Trophoblast cell (in vitro differentiated cells and primary cell): Measurements from ENCODE around the gene ERVH48-1. TPM values are rescaled to one million over a fixed set of nuclear protein-coding genes. Genes with fewer than 3 reads are reported as not detected.

Experiments
- DNase-seq, 2 donors: peaks; one replicate each; pipeline ENCODE4 v3.0.0-alpha.2; 2016
- H2AFZ ChIP-seq: 2 replicates; pipeline ENCODE4 v1.6.1; 2013; ENCODE audit warnings: low read length, moderate library complexity, mild to moderate bottlenecking; ENCODE audit not compliant: insufficient read depth, poor library complexity
- H2AK5ac ChIP-seq: 2 replicates; pipeline ENCODE4 v1.6.1; 2013; ENCODE audit warnings: mild to moderate bottlenecking, low read length
- H2BK120ac ChIP-seq: 2 replicates; pipeline ENCODE4 v1.6.1; 2013; ENCODE audit warnings: low read length, mild to moderate bottlenecking, moderate library complexity; ENCODE audit not compliant: insufficient read depth, poor library complexity
- H2BK12ac ChIP-seq: 2 replicates; pipeline ENCODE4 v1.6.1; 2013; ENCODE audit warnings: mild to moderate bottlenecking, low read length, moderate library complexity
- H2BK5ac ChIP-seq: 2 replicates; pipeline ENCODE4 v1.6.1; 2013; ENCODE audit warnings: low read length, low read depth, moderate library complexity, mild to moderate bottlenecking; ENCODE audit not compliant: poor library complexity
- H3K14ac ChIP-seq: 2 replicates; pipeline ENCODE4 v1.6.1; 2013; ENCODE audit warnings: mild to moderate bottlenecking, low read length
- H3K18ac ChIP-seq: 2 replicates; pipeline ENCODE4 v1.6.1; 2013; ENCODE audit warnings: mild to moderate bottlenecking, low read length
- H3K23ac ChIP-seq: 2 replicates; pipeline ENCODE4 v1.6.1; 2013; ENCODE audit warnings: low read length
- H3K27ac ChIP-seq: 2 replicates; pipeline ENCODE4 v1.5.1; 2013; ENCODE audit warnings: low read depth, mild to moderate bottlenecking, inconsistent platforms, low read length, moderate library complexity
- H3K27me3 ChIP-seq: 2 replicates; pipeline ENCODE4 v1.6.1; 2013; ENCODE audit warnings: inconsistent platforms, mild to moderate bottlenecking, low read length, moderate library complexity; ENCODE audit not compliant: insufficient read depth
- H3K36me3 ChIP-seq, 2 experiments: 1 replicate in 1 of 2; 2 replicates in 1 of 2; pipeline ENCODE4 v1.6.1; 2013; ENCODE audit warnings: low read length in 2 of 2, mild to moderate bottlenecking in 2 of 2, moderate library complexity in 1 of 2; ENCODE audit not compliant: insufficient read depth in 2 of 2, control insufficient read depth in 1 of 2
- H3K4ac ChIP-seq: 2 replicates; pipeline ENCODE4 v1.6.1; 2013; ENCODE audit warnings: low read depth, mild to moderate bottlenecking, low read length, moderate library complexity
- H3K4me1 ChIP-seq, 2 experiments: 1 replicate in 1 of 2; 2 replicates in 1 of 2; pipeline ENCODE4 v1.6.1; 2013; ENCODE audit warnings: low read length in 2 of 2, mild to moderate bottlenecking in 2 of 2, moderate library complexity in 1 of 2; ENCODE audit not compliant: insufficient read depth in 2 of 2, control insufficient read depth in 1 of 2
- H3K4me2 ChIP-seq: 2 replicates; pipeline ENCODE4 v1.6.1; 2013; ENCODE audit warnings: inconsistent platforms, mild to moderate bottlenecking, low read length, moderate library complexity
- H3K4me3 ChIP-seq: 2 replicates; pipeline ENCODE4 v1.5.1; 2013; ENCODE audit warnings: mild to moderate bottlenecking, low read depth, low read length, inconsistent platforms
- H3K79me1 ChIP-seq: one replicate; pipeline ENCODE4 v1.6.1; 2013; ENCODE audit warnings: low read length
- H3K79me2 ChIP-seq: 2 replicates; pipeline ENCODE4 v1.6.1; 2013; ENCODE audit warnings: low read length, mild to moderate bottlenecking; ENCODE audit not compliant: control insufficient read depth, insufficient read depth, poor library complexity
- H3K9ac ChIP-seq: 2 replicates; pipeline ENCODE4 v1.6.1; 2013; ENCODE audit warnings: mild to moderate bottlenecking, low read length
- H3K9me3 ChIP-seq: 2 replicates; pipeline ENCODE4 v1.6.1; 2013; ENCODE audit warnings: low read depth, mild to moderate bottlenecking, control low read depth, inconsistent platforms, low read length; ENCODE audit not compliant: insufficient read depth
- H4K12ac ChIP-seq: 2 replicates; pipeline ENCODE4 v1.6.1; 2013; ENCODE audit warnings: low read depth, mild to moderate bottlenecking, low read length, moderate library complexity
- H4K8ac ChIP-seq: 2 replicates; pipeline ENCODE4 v1.6.1; 2013; ENCODE audit warnings: low read depth, mild to moderate bottlenecking, low read length, moderate library complexity
- H4K91ac ChIP-seq: one replicate; pipeline ENCODE4 v1.6.1; 2013; ENCODE audit warnings: low read depth, mild to moderate bottlenecking, low read length, moderate library complexity
- WGBS: extraction: QIAGEN DNeasy Blood & Tissue Kit; methylation state at CpG from one replicate; pipeline ENCODE4 v1.1.7; 2013; ENCODE audit warnings: missing lambda C conversion rate; ENCODE audit not compliant: insufficient read length, insufficient coverage; ENCODE audit errors: extremely low coverage; 5-methylcytosine and 5-hydroxymethylcytosine counted together
- polyA plus RNA-seq: library from polyadenylated mRNA; stranded (reverse); fragments of 200-250 nt; gene quantifications from 2 replicates; pipeline ENCODE4 v1.2.3, GENCODE V29; 2013

The ERVH48-1 gene
- polyA plus RNA-seq, result 132 and 143 TPM in 2 replicates

DNA sequence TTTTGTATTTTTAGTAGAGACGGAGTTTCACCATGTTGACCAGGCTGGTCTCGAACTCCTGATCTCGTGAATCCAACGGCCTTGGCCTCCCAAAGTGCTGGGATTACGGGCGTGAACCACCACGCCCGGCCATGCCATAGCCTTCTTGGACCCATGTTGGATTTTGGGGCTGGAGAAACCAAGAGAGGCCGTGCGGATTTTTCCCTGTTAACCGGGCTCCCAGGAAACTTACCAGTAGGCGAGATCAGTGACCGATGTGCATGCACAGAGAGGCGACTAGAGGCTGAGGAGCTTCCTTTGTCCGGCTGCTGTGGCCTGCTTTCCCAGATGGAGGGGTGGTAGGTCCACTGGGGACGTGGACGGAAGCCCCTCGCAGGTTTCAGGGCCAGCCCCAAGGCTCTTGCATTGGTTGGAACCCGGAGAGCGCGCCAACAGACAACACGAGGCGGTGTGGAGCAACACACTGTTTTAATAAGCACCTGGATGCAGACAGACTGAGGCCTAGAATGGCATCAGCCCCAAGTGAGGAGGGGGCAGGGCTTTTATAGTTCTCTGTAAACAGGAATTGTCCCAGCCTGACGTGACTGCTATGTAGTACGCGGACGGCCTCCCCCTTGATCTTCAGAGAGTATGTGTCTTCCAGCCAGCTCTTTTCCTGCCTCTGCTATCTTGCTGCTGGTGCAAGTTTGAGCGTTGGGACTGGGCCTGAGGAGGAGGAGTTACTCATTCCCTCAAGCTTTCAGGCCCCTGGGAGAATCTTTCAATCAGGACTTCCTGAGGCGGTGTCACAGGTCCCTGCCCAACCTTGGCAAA is at the start of gene ERVH48-1:
TSS of gene ERVH48-1 (minus strand) at position 517 of the 813 bp plus-strand sequence. CDS start 6,624 bp downstream, outside the sequence.
- Histone ChIP-seq H3K79me2 (peaks cover 15% of the 10 kb centered on the region), H4K91ac (peak within 1 kb of the TSS; percentile 99), H3K14ac (peak within 1 kb of the TSS; percentile 97), H3K4ac (peak within 1 kb of the TSS; percentile 77), H2BK120ac (peak within 1 kb of the TSS; percentile 99), H2BK12ac (peak within 1 kb of the TSS; percentile 98), H3K4me3 (no peak within 1 kb of the TSS), H3K4me2 (peak within 1 kb of the TSS; percentile 54), H4K8ac (peak within 1 kb of the TSS; percentile 89), H3K36me3 (peaks cover 18 to 24% of the 10 kb centered on the region in 2 experiments), H2AK5ac (peak within 1 kb of the TSS; percentile 97), H3K9ac (no peak within 1 kb of the TSS), H2BK5ac (peak within 1 kb of the TSS; percentile 96), H3K27me3 (no peaks in the 10 kb centered on the region), H3K9me3 (no peaks in the 10 kb centered on the region), H3K27ac (peak within 1 kb of the TSS; percentile 98), H3K23ac (no peak within 1 kb of the TSS), H2AFZ (peak within 1 kb of the TSS; percentile 69), H3K4me1 (peaks cover 22 to 37% of the 10 kb centered on the region in 2 experiments), H3K79me1 (peaks cover 35% of the 10 kb centered on the region), H4K12ac (peak within 1 kb of the TSS; percentile 81), H3K18ac (peak within 1 kb of the TSS; percentile 99)
- WGBS, result no CpG with 5 or more reads among the region's 29 CpGs
- DNase-seq, result peak; percentile 97 to 98

DNA sequence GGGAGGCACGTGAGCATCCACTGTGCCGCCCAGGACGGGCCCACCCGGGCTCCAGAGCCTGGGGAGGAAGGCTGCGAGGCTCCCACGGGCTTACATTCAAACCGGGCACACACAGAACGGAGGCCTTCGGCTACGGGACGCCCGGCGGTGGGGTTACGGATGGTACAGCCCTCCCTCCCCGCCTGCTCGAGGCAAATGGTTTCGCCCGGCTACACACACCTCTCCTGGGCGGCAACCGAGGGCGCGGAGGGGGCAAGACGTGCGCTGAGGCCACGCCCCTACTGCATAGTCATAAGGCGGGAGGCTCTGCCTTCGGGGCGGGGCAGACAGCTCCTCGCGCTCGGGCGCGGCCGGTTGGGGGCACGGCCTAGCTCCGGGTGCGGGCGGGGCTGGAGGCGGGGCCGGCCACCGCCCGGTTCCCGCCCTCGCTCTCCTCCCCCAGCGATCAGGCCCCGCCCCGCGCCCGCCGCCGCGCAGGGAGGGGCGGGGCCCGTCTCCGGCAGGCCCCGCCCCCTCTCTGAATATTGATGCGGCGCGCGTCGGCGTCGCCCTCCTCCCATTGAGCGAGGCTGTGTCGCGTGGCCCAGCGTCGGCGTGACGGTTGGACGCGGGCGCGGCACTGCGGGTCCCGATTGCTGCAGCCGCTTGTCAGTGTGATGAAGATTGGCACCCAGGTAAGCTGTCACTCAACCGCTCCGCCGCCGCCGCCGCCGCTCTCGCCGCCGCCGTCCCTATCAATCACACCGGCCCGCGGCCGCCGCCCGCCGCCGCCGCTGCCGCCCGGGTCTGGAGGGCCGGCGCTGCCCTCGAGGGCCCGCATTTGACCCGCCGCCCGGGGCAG is 48.8 kb upstream of the ERVH48-1 start, which contains the start of gene PKNOX1:
TSS of gene PKNOX1 (plus strand) at position 572 of the 841 bp plus-strand sequence. CDS start 29,820 bp downstream, outside the sequence.
- Histone ChIP-seq H3K14ac (peak within 1 kb of the TSS; percentile 95), H3K9me3 (no peaks in the 10 kb centered on the region), H4K8ac (peak within 1 kb of the TSS; percentile 93), H3K27me3 (no peaks in the 10 kb centered on the region), H2AFZ (peak within 1 kb of the TSS; percentile 67), H3K4me3 (peak within 1 kb of the TSS; percentile 77), H3K23ac (no peak within 1 kb of the TSS), H2BK5ac (peak within 1 kb of the TSS; percentile 94), H3K4ac (peak within 1 kb of the TSS; percentile 94), H2BK120ac (peak within 1 kb of the TSS; percentile 94), H4K91ac (peak within 1 kb of the TSS; percentile 93), H3K4me2 (peak within 1 kb of the TSS; percentile 70), H3K27ac (peak within 1 kb of the TSS; percentile 97), H4K12ac (peak within 1 kb of the TSS; percentile 66), H3K18ac (peak within 1 kb of the TSS; percentile 96), H3K4me1 (peaks cover 11 to 15% of the 10 kb centered on the region in 2 experiments), H3K9ac (peak within 1 kb of the TSS; percentile 91), H3K79me1 (peaks cover 15% of the 10 kb centered on the region), H3K79me2 (peaks cover 6% of the 10 kb centered on the region), H2BK12ac (peak within 1 kb of the TSS; percentile 78), H2AK5ac (peak within 1 kb of the TSS; percentile 75), H3K36me3 (peaks cover 0 to 3% of the 10 kb centered on the region in 2 experiments)
- peak; percentile 98 to 99 for DNase-seq
- WGBS, result no CpG with 5 or more reads among the region's 106 CpGs

DNA sequence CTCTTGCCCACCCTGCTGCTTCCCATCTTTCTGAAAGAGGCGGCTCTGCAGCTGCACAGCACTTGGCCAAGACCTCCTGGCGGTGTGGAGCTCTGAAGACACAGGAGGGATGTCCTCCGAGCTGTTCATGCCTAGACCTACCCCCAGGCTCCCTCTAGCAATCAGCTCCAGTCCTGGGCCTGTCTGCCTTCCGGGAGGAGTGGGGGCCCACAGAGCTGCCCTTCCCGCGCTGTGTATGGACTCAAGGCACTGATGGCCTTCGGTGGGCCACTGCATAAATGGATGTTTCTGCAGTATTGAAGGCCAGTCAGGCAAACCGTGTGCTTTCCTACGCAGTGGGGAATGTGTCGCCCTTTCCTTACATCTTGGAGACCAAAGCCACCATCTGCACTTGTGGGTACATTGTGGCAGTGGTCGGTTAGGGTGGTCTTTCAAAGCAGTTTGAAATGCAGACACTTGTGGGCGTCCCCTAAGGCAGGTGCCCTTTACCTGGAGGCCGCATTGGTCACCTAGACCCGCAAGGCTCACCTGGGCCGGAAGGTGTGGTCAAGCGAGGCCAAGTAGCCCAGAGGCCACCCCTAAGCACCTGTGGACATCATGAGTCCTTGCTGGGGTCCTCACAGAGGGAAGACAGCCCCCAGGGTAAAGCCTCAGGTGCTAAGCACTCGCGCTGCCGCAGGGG is 48.0 kb upstream of the ERVH48-1 start:
- H4K12ac ChIP-seq, result peak overlapping the region; percentile 66
- H3K23ac ChIP-seq, result no peak overlapping the region
- peak overlapping the region; percentile 96 for H3K18ac ChIP-seq
- no peaks in the 10 kb centered on the region for H3K9me3 ChIP-seq
- H3K27ac ChIP-seq, result peak overlapping the region; percentile 75
- H2AK5ac ChIP-seq, result peak overlapping the region; percentile 75
- H3K4me1 ChIP-seq, result peaks cover 13 to 19% of the 10 kb centered on the region in 2 experiments
- peaks cover 6% of the 10 kb centered on the region for H3K79me2 ChIP-seq
- peak overlapping the region; percentile 94 for H2BK5ac ChIP-seq
- H3K79me1 ChIP-seq, result peaks cover 18% of the 10 kb centered on the region
- H3K4me3 ChIP-seq, result peak overlapping the region; percentile 23
- peak overlapping the region; percentile 93 for H4K8ac ChIP-seq
- peak overlapping the region; percentile 93 for H4K91ac ChIP-seq
- no peaks in the 10 kb centered on the region for H3K27me3 ChIP-seq
- no CpG with 5 or more reads among the region's 19 CpGs for WGBS
- H2AFZ ChIP-seq, result peak overlapping the region; percentile 67
- no peak for DNase-seq
- peak overlapping the region; percentile 78 for H2BK12ac ChIP-seq
- peak overlapping the region; percentile 45 for H3K4ac ChIP-seq
- peak overlapping the region; percentile 71 for H3K9ac ChIP-seq
- peak overlapping the region; percentile 94 for H2BK120ac ChIP-seq
- H3K4me2 ChIP-seq, result peak overlapping the region; percentile 70
- H3K36me3 ChIP-seq, result peaks cover 0 to 3% of the 10 kb centered on the region in 2 experiments
- H3K14ac ChIP-seq, result peak overlapping the region; percentile 95

DNA sequence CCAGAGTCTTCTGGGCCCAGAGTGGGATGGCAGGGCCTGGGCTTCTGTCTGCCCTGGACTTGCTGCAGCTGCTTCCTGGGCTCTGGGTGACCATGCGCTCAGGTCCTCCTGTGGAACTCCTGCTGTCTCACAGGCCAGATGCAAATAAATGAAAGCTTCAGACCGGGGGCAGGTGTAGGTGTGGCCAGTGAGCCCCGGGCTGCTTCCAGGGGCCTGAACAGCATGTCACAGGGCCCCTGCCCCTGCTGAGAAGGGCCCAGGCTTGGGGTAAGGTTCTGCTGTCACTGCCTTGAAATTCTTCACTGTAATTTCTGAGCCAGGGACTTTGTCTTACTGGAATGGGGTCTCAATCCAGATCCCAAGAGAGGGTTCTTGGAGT is 46.5 kb upstream of the ERVH48-1 start:
- Histone ChIP-seq H3K4me3 (no peak overlapping the region), H3K4me1 (peaks cover 16 to 25% of the 10 kb centered on the region in 2 experiments), H3K9ac (no peak overlapping the region), H3K23ac (no peak overlapping the region), H3K27me3 (no peaks in the 10 kb centered on the region), H2AFZ (no peak overlapping the region), H2BK5ac (peak overlapping the region; percentile 16), H3K36me3 (no peaks in the 10 kb centered on the region), H4K12ac (no peak overlapping the region), H3K4me2 (no peak overlapping the region), H3K27ac (peak overlapping the region; percentile 34), H3K79me2 (peaks cover 6% of the 10 kb centered on the region), H3K9me3 (no peaks in the 10 kb centered on the region), H3K14ac (no peak overlapping the region), H3K18ac (no peak overlapping the region), H3K4ac (no peak overlapping the region), H2BK120ac (no peak overlapping the region), H4K8ac (no peak overlapping the region), H3K79me1 (peaks cover 20% of the 10 kb centered on the region), H2AK5ac (no peak overlapping the region), H4K91ac (peak overlapping the region; percentile 55), H2BK12ac (no peak overlapping the region)
- DNase-seq, result no peak
- WGBS, result no CpG with 5 or more reads among the region's 3 CpGs
